SU-DHL-6 (cell line): ENCODE data around the gene SYNE4.

ENCODE experiments used
- H2AFZ ChIP-seq: fragments of 200-600 bp; sonication (generic); 2 replicates; pipeline ENCODE4 v1.6.1; 2014; ENCODE audit warnings: low read depth, mild to moderate bottlenecking, moderate library complexity, mixed read lengths, antibody characterized with exemption, low read length; ENCODE audit not compliant: severe bottlenecking
- H3F3A ChIP-seq: fragments of 200-600 bp; shearing (Covaris generic); 2 replicates; pipeline ENCODE4 v1.6.0; 2016; ENCODE audit warnings: antibody characterized with exemption, mild to moderate bottlenecking; ENCODE audit not compliant: insufficient read depth
- H3K27ac ChIP-seq: fragments of 200-600 bp; sonication (generic); 2 replicates; pipeline ENCODE4 v1.5.1; 2016; ENCODE audit warnings: low read depth, mild to moderate bottlenecking, low read length, moderate library complexity, mixed read lengths
- H3K27me3 ChIP-seq: fragments of 200-600 bp; sonication (generic), shearing (Covaris generic); 2 replicates; pipeline ENCODE4 v1.6.0; 2014; ENCODE audit warnings: mild to moderate bottlenecking, low read length
- H3K36me3 ChIP-seq: fragments of 200-600 bp; sonication (generic); 2 replicates; pipeline ENCODE4 v1.6.1; 2014; ENCODE audit warnings: mild to moderate bottlenecking, low read length, mixed read lengths
- H3K4me2 ChIP-seq: fragments of 300-600, 200-600 bp; shearing (Covaris generic), sonication (generic); 2 replicates; pipeline ENCODE4 v1.6.0; 2014; ENCODE audit warnings: low read length, low read depth, mild to moderate bottlenecking; ENCODE audit not compliant: poor library complexity, severe bottlenecking
- H3K4me3 ChIP-seq: fragments of 200-600 bp; sonication (generic); 2 replicates; pipeline ENCODE4 v1.5.1; 2014; ENCODE audit warnings: antibody characterized with exemption, low read length, mild to moderate bottlenecking, mixed read lengths; ENCODE audit not compliant: insufficient read depth, poor library complexity, severe bottlenecking
- H3K79me2 ChIP-seq: fragments of 200-600 bp; sonication (generic); 2 replicates; pipeline ENCODE4 v1.6.1; 2014; ENCODE audit warnings: mild to moderate bottlenecking, low read length, moderate library complexity; ENCODE audit not compliant: insufficient read depth
- H3K9ac ChIP-seq: fragments of 200-600 bp; sonication (generic); 2 replicates; pipeline ENCODE4 v1.7.0; 2014; ENCODE audit warnings: mild to moderate bottlenecking, low read length
- H3K9me2 ChIP-seq: fragments of 200-600 bp; sonication (generic); replicated peaks from 2 replicates; pipeline ENCODE4 v1.6.1; 2014; ENCODE audit warnings: low read length; ENCODE audit not compliant: insufficient read depth
- H3K9me3 ChIP-seq: fragments of 200-600 bp; sonication (generic); 2 replicates; pipeline ENCODE4 v1.6.1; 2014; ENCODE audit warnings: low read length, mixed read lengths; ENCODE audit not compliant: insufficient read depth
- H4K20me1 ChIP-seq: fragments of 200-600 bp; sonication (generic); 2 replicates; pipeline ENCODE4 v1.6.1; 2014; ENCODE audit warnings: low read depth, mild to moderate bottlenecking, antibody characterized with exemption, low read length, moderate library complexity, mixed read lengths
- EZH2phosphoT487 ChIP-seq: fragments of 200-600 bp; sonication (generic), shearing (Covaris generic); conservative IDR thresholded peaks from 2 replicates; pipeline ENCODE4 v1.6.1; 2018; ENCODE audit warnings: mild to moderate bottlenecking, antibody characterized with exemption, low read length, moderate library complexity, mixed read lengths
- TF ChIP-seq, protein P1 (sequence below): fragments of 200-600 bp; sonication (generic); IDR thresholded peaks from one replicate; pipeline ENCODE4 v1.5.1; 2017; ENCODE audit warnings: antibody characterized with exemption, mild to moderate bottlenecking, low read length, moderate library complexity; ENCODE audit not compliant: insufficient read depth, poor library complexity, severe bottlenecking

Gene SYNE4

DNA sequence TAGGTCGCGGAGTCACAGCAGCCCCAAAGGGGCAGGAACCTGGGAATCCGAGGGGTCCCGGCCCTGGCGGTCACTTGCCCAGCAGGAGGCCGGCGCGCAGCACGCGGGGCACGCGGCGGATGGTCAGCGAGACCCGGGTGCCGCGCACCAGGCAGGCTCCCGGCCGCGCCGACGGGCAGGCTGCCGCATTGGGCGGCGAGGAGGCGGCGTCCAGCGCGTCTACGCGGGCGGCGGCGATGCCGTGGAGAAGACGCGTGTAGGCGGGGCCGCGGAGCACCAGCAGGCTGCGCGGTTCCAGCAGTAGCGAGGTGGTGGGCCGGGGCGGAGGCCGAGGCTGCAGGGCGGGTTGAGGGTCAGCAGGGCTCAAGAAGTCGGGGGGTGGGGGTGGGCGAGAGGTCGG lies 607 bp upstream of the SYNE4 start:
- Histone ChIP-seq H2AFZ (no peak overlapping the region), H3K27ac (no peak overlapping the region), H3K4me3 (peak overlapping the region; percentile 43)

DNA sequence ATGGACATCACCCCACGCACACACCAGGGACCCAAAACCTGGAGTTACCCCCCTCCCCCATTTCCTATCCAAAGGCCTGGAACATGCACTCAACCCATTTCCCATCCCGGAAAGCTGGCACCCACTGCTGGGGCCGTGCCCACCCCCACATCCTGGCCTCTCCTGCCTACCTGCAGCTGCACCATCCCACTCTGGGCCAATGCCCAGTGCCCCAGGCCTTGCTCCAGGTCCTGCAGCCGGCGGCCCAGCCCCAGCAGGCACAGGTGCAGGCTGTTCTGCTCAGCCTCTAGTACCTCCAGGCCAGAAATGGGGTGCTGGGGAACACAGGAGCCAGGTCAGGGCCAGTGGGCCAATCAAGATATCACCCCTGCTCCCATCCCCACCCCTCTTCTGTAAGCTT lies 1.7 kb downstream of the SYNE4 start:
- no peaks in the 10 kb centered on the region for H3F3A ChIP-seq
- no peak overlapping the region for H3K4me3 ChIP-seq
- H3K4me2 ChIP-seq: no peak overlapping the region
- no peaks in the 10 kb centered on the region for H3K36me3 ChIP-seq
- H2AFZ ChIP-seq: no peak overlapping the region
- no peaks in the 10 kb centered on the region for H3K27me3 ChIP-seq
- H3K79me2 ChIP-seq: no peaks in the 10 kb centered on the region
- no peak for TF ChIP-seq EZH2phosphoT487
- TF ChIP-seq, protein P1, sequence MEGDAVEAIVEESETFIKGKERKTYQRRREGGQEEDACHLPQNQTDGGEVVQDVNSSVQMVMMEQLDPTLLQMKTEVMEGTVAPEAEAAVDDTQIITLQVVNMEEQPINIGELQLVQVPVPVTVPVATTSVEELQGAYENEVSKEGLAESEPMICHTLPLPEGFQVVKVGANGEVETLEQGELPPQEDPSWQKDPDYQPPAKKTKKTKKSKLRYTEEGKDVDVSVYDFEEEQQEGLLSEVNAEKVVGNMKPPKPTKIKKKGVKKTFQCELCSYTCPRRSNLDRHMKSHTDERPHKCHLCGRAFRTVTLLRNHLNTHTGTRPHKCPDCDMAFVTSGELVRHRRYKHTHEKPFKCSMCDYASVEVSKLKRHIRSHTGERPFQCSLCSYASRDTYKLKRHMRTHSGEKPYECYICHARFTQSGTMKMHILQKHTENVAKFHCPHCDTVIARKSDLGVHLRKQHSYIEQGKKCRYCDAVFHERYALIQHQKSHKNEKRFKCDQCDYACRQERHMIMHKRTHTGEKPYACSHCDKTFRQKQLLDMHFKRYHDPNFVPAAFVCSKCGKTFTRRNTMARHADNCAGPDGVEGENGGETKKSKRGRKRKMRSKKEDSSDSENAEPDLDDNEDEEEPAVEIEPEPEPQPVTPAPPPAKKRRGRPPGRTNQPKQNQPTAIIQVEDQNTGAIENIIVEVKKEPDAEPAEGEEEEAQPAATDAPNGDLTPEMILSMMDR: no peak
- H3K9ac ChIP-seq: no peak overlapping the region
- H4K20me1 ChIP-seq: no peaks in the 10 kb centered on the region
- no peaks in the 10 kb centered on the region for H3K9me3 ChIP-seq
- no peak overlapping the region for H3K27ac ChIP-seq
- H3K9me2 ChIP-seq: no peaks in the 10 kb centered on the region

More for the DNA sequence above, 607 bp upstream of the SYNE4 start:
- Histone ChIP-seq H3K4me2 (peak overlapping the region; percentile 41), H3K9me3 (no peaks in the 10 kb centered on the region), H3K9me2 (no peaks in the 10 kb centered on the region), H3F3A (peaks cover 7% of the 10 kb centered on the region; the same call in 1 of the 2 replicates), H3K9ac (peak overlapping the region; percentile 51), H3K79me2 (peaks cover 5% of the 10 kb centered on the region; the same call in 1 of the 2 replicates), H4K20me1 (no peaks in the 10 kb centered on the region), H3K36me3 (no peaks in the 10 kb centered on the region), H3K27me3 (no peaks in the 10 kb centered on the region)
- TF ChIP-seq, protein P1: no peak
- no peak for TF ChIP-seq EZH2phosphoT487

DNA sequence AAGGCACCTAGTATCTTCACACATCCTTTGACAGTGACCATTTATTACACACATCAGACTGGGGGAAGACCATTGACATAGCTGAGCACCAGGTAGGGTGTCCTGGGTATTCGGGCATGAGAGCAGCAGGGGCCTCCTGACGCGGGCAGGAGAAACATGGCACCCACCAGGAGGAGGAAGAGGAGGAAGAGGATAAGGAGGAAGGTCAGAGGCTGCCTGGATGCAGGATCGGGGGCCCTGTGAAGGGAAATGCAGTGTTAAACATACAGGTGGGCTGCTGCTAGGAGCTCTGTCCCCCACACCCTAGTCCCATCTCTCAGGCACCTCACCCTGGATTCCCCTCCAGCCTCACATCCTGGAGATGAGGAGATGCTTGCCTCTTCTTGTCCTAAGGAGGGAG lies 5.3 kb downstream of the SYNE4 start:
- no peaks in the 10 kb centered on the region for H3K9me3 ChIP-seq
- no peaks in the 10 kb centered on the region for H4K20me1 ChIP-seq
- H3K4me3 ChIP-seq: no peak overlapping the region
- no peaks in the 10 kb centered on the region for H3K27me3 ChIP-seq
- no peaks in the 10 kb centered on the region for H3K36me3 ChIP-seq
- no peak for TF ChIP-seq EZH2phosphoT487
- TF ChIP-seq, protein P1: no peak
- no peak overlapping the region for H3K27ac ChIP-seq
- H3K9ac ChIP-seq: no peak overlapping the region
- H3K79me2 ChIP-seq: peaks cover 14% of the 10 kb centered on the region
- H3K4me2 ChIP-seq: no peak overlapping the region
- H2AFZ ChIP-seq: no peak overlapping the region
- no peaks in the 10 kb centered on the region for H3K9me2 ChIP-seq
- H3F3A ChIP-seq: peaks cover 5% of the 10 kb centered on the region; the same call in 1 of the 2 replicates

DNA sequence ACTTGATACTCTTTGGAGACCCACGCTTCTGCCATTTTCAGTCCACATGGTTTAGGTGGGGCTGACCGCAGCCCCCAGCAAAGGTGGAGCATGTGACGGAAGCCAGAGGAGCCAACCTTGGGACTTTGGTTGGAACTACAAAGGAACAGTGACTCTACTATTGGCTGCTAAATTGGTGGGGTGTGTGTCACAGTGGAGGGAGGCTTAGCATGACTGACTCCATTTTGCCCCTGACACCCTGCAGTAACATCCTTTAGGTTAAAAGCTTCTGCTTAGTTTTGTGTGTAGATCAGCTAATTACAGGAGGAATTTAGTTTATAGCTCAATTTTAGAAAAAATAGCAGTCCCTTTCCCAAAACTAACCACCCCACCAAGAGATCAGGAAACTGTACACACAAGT lies 7.0 kb downstream of the SYNE4 start:
- H3K9me3 ChIP-seq: no peaks in the 10 kb centered on the region
- no peak overlapping the region for H3K27ac ChIP-seq
- H3K9me2 ChIP-seq: no peaks in the 10 kb centered on the region
- TF ChIP-seq, protein P1: no peak
- no peak for TF ChIP-seq EZH2phosphoT487
- no peak overlapping the region for H3K4me2 ChIP-seq
- H3K27me3 ChIP-seq: no peaks in the 10 kb centered on the region
- H3K36me3 ChIP-seq: no peaks in the 10 kb centered on the region
- no peak overlapping the region for H2AFZ ChIP-seq
- H3F3A ChIP-seq: peaks cover 5% of the 10 kb centered on the region; the same call in 1 of the 2 replicates
- H4K20me1 ChIP-seq: no peaks in the 10 kb centered on the region
- peaks cover 23% of the 10 kb centered on the region for H3K79me2 ChIP-seq
- H3K9ac ChIP-seq: no peak overlapping the region
- H3K4me3 ChIP-seq: no peak overlapping the region
